DND-41 (cell line): Measurements from ENCODE around the gene MS4A13.
A peak's percentile ranks its signal among the peaks of the same experiment; 100 is the strongest.

Experiments
- ATAC-seq: fragments of 200-7000 bp; cut with Tn5 transposase; 3 replicates; pipeline ENCODE4 v1.9.1; 2021; ENCODE audit warnings: low read depth; ENCODE audit not compliant: insufficient read depth
- DNase-seq: peaks from one replicate; pipeline ENCODE4 v3.0.0-alpha.2; 2020
- H2AFZ ChIP-seq: 2 replicates; pipeline ENCODE4 v1.6.0; 2012; ENCODE audit warnings: low read depth, low read length
- H3K27ac ChIP-seq: 2 replicates; pipeline ENCODE4 v1.5.1; 2012; ENCODE audit warnings: low read length, inconsistent platforms
- H3K27me3 ChIP-seq: fragments of 200-600 bp; sonication (generic); 2 replicates; pipeline ENCODE4 v1.6.0; 2012; ENCODE audit warnings: low read length, mild to moderate bottlenecking, inconsistent platforms; ENCODE audit not compliant: insufficient read depth, poor library complexity
- H3K36me3 ChIP-seq: 2 replicates; pipeline ENCODE4 v1.5.1; 2012; ENCODE audit warnings: low read length, inconsistent platforms; ENCODE audit not compliant: insufficient read depth
- H3K4me1 ChIP-seq: 2 replicates; pipeline ENCODE4 v1.5.1; 2012; ENCODE audit warnings: mild to moderate bottlenecking, low read length; ENCODE audit not compliant: insufficient read depth
- H3K4me2 ChIP-seq: 2 replicates; pipeline ENCODE4 v1.6.0; 2012; ENCODE audit warnings: mild to moderate bottlenecking, moderate library complexity, low read length, inconsistent platforms; ENCODE audit not compliant: insufficient read depth
- H3K4me3 ChIP-seq, 2 experiments: fragments of 200-600 bp in 1 of 2; shearing (Covaris generic) in 1 of 2; 2 replicates each; pipeline ENCODE4 v1.5.1; 2012 to 2016; ENCODE audit warnings: inconsistent platforms in 2 of 2, low read length in 2 of 2, mild to moderate bottlenecking in 2 of 2, low read depth in 1 of 2, moderate library complexity in 1 of 2
- H3K79me2 ChIP-seq: 2 replicates; pipeline ENCODE4 v1.6.0; 2012; ENCODE audit warnings: low read length, inconsistent platforms; ENCODE audit not compliant: insufficient read depth
- H3K9ac ChIP-seq: 2 replicates; pipeline ENCODE4 v1.6.0; 2012; ENCODE audit warnings: low read depth, mild to moderate bottlenecking, inconsistent platforms, low read length, moderate library complexity
- H3K9me3 ChIP-seq: 2 replicates; pipeline ENCODE4 v1.5.1; 2012; ENCODE audit warnings: low read length, moderate library complexity, mild to moderate bottlenecking, inconsistent platforms; ENCODE audit not compliant: insufficient read depth, severe bottlenecking
- H4K20me1 ChIP-seq: 2 replicates; pipeline ENCODE4 v1.6.0; 2012; ENCODE audit warnings: low read length; ENCODE audit not compliant: insufficient read depth
- CTCF ChIP-seq: IDR thresholded peaks from 2 replicates; pipeline ENCODE4 v1.5.1; 2012; ENCODE audit warnings: borderline replicate concordance, low read length, moderate library complexity, mild to moderate bottlenecking; ENCODE audit not compliant: poor library complexity, severe bottlenecking; ENCODE audit errors: extremely low read depth
- EZH2 ChIP-seq: IDR thresholded peaks from 3 replicates; pipeline ENCODE4 v1.6.1; 2012; ENCODE audit warnings: borderline replicate concordance, low read depth, mild to moderate bottlenecking, moderate library complexity, low read length, inconsistent platforms; ENCODE audit not compliant: severe bottlenecking

Gene MS4A13

GRCh38 chr11:60566776-60567175 lies 51.6 kb downstream of the MS4A13 start:
- TF ChIP-seq EZH2: no peak
- no peak for TF ChIP-seq CTCF

GRCh38 chr11:60570970-60571369 lies 55.8 kb downstream of the MS4A13 start:
- no peak overlapping the region for H3K4me3 ChIP-seq
- no peak for DNase-seq
- no peak for ATAC-seq
- no peaks in the 10 kb centered on the region for H4K20me1 ChIP-seq
- no peak overlapping the region for H3K4me2 ChIP-seq
- H2AFZ ChIP-seq: no peak overlapping the region
- H3K9ac ChIP-seq: no peak overlapping the region
- no peak overlapping the region for H3K27ac ChIP-seq
- no peaks in the 10 kb centered on the region for H3K27me3 ChIP-seq
- no peaks in the 10 kb centered on the region for H3K79me2 ChIP-seq
- H3K9me3 ChIP-seq: no peaks in the 10 kb centered on the region
- H3K4me1 ChIP-seq: no peaks in the 10 kb centered on the region
- TF ChIP-seq EZH2: no peak
- no peak for TF ChIP-seq CTCF
- H3K36me3 ChIP-seq: no peaks in the 10 kb centered on the region

More at GRCh38 chr11:60566776-60567175, 51.6 kb downstream of the MS4A13 start:
- no peak overlapping the region for H3K9ac ChIP-seq
- H3K4me2 ChIP-seq: no peak overlapping the region
- no peak for ATAC-seq
- peaks cover 15% of the 10 kb centered on the region for H3K4me1 ChIP-seq
- peaks cover 9% of the 10 kb centered on the region for H3K9me3 ChIP-seq
- no peak overlapping the region for H3K4me3 ChIP-seq
- H3K27me3 ChIP-seq: no peaks in the 10 kb centered on the region
- H4K20me1 ChIP-seq: no peaks in the 10 kb centered on the region
- H2AFZ ChIP-seq: no peak overlapping the region
- DNase-seq: no peak
- H3K79me2 ChIP-seq: no peaks in the 10 kb centered on the region
- no peak overlapping the region for H3K27ac ChIP-seq
- H3K36me3 ChIP-seq: no peaks in the 10 kb centered on the region

- ATAC-seq (no peak), DNase-seq (no peak)
- no peaks in the 10 kb centered on the region for H3K27me3 ChIP-seq
- H4K20me1 ChIP-seq: no peaks in the 10 kb centered on the region
- no peaks in the 10 kb centered on the region for H3K79me2 ChIP-seq
- no peaks in the 10 kb centered on the region for H3K4me1 ChIP-seq
- no peak overlapping the region for H3K27ac ChIP-seq
- no peak overlapping the region for H3K9ac ChIP-seq
- H3K4me3 ChIP-seq: no peak overlapping the region
- H3K36me3 ChIP-seq: no peaks in the 10 kb centered on the region
- H2AFZ ChIP-seq: no peak overlapping the region
- peak; percentile 30 for TF ChIP-seq CTCF
- TF ChIP-seq EZH2: no peak
- peaks cover 6% of the 10 kb centered on the region for H3K9me3 ChIP-seq
- H3K4me2 ChIP-seq: no peak overlapping the region
Observed at GRCh38 chr11:60589611-60590010, 74.4 kb downstream of the MS4A13 start.
